Stimulated activated CD4-positive, alpha-beta T cell treated with anti-CD3 and anti-CD28 coated beads, Interleukin-1b, Interleukin-23, amount 100 ng/mL, for 24 hours (primary cell): ENCODE results near the gene LRP3.
"Not testable (repeated sequence)": the region's sequence is repeated elsewhere in the genome, so short reads cannot be mapped to it uniquely, and the experiment has no call there.

Source experiments
- DNase-seq, 4 experiments: peaks; one replicate each; pipeline ENCODE4 v3.0.0-alpha.2; 2020; ENCODE audit warnings: low read depth in 4 of 4, low spot score in 1 of 4

Gene LRP3

DNA sequence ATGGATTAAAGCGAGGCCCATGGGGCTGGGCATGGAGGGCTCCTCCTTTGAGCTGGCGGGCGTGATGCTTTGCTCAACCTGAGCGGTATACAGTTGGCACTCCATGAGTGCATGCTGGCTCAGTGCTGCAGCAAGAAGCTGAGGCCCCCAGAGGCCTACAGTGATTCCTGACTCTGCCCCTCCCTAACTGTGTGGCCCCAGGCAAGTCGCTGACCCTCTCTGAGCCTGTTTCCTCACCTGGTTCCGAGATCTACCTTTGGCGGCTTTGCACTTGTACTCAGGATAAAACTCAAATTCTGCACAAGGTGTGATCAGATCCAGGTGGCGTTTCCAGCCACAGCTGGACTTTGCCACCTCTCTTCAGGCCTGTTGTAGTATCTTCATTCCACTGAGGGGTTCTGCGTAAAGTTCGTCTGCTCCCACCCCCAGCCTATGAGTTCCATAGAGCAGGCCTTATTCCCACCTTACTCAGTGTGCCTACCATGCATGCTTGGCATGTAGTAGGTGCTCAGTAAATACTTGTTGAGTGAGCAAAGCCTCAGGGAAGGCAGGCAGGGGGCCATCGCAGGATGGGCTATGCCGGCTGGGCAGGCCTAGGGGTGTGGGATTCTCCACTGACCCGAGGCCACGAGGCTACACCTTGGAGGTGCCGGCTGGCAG is 7.9 kb downstream of the LRP3 start:
- DNase-seq = no peak

DNA sequence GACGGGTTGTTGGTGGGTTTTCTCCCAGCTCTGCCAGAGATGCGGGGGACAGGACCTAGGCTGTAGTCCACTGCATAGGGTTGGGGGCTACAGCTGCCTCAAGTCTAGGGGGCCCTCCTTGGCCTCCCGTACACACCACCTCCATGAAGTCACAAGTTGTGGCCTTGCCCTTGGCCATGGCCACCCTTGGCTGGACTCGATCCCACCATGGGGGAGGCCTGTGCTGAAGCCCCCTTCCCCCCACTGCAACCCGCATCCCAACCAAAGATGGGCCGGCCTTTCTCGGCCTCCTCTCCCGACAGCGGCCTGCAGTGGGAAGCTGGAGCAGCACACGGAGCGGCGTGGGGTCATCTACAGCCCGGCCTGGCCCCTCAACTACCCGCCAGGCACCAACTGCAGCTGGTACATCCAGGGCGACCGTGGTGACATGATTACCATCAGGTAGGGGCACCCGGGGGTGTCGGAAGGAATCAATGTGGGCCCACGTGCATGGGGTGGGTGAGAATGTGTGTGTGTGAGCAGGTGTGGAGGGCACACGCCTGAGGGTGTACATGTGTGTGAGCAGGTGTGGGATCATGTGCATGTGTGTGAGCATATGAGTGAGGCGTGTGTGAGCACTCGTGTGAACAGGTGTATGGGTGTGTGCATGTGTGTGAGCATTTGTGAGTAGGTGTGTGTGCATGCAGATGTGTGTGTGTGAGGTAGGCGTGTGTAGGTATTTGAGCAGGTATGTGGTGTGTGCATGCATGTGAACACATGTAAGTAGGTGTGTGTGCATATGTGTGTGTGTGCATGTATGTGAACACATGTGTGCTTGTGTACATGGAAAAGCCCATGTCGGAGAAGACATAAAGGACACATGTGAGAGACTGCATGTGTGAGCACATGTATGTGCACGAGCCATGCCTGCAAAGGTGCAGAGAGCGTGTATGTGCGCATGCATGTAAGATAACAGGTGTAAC is 8.7 kb downstream of the LRP3 start:
- DNase-seq = no peak

- DNase-seq = no peak
Measured at GRCh38 chr19:33203529-33203928, 9.4 kb downstream of the LRP3 start.

DNA sequence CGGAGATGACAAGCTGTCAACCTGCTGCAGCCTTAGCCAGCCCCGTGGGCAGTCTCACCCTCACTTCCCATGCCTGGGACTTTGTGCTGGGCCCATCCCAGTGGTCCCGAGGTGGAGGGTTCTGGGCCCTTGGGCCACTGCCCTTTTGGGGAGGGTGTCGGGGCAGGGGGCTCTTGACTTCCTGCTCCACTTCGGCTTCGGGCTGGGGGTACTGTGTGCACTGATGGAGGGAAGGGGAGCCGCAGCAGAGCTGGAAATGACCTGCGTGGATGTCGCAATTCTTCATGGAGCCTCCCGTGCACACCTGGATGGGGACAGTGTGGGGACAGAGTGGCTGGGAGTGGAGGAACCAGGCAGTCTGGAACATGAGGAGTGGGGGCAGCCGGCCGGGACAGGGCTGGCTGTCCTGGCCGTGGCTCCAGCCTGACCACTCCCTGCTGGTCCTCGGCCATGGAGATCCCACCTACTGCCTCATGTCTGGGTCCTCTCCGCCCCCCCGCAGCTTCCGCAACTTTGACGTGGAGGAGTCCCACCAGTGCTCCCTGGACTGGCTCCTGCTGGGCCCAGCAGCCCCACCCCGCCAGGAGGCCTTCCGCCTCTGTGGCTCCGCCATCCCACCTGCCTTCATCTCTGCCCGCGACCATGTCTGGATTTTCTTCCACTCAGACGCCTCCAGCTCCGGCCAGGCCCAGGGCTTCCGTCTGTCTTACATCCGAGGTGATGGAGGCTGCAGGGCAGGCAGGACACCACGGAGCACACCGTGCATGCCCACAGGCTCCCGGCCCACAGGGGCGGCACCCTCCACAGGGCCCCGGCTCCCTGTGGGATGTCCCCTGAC is 10.2 kb downstream of the LRP3 start:
- no peak for DNase-seq

DNA sequence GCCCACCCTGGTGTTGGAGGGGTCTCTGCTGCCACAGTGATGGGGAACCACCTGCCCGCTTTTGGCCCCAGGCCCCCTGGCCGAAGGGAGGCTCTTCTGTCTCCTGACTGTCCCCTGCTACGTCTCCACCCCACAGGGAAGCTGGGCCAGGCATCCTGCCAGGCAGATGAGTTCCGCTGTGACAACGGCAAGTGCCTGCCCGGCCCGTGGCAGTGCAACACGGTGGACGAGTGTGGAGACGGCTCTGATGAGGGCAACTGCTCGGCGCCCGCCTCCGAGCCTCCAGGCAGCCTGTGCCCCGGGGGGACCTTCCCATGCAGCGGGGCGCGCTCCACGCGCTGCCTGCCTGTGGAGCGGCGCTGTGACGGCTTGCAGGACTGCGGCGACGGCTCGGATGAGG is 11.0 kb downstream of the LRP3 start:
- DNase-seq = no peak

- no peak for DNase-seq
Measured at GRCh38 chr19:33205531-33206260, 11.6 kb downstream of the LRP3 start.

DNA sequence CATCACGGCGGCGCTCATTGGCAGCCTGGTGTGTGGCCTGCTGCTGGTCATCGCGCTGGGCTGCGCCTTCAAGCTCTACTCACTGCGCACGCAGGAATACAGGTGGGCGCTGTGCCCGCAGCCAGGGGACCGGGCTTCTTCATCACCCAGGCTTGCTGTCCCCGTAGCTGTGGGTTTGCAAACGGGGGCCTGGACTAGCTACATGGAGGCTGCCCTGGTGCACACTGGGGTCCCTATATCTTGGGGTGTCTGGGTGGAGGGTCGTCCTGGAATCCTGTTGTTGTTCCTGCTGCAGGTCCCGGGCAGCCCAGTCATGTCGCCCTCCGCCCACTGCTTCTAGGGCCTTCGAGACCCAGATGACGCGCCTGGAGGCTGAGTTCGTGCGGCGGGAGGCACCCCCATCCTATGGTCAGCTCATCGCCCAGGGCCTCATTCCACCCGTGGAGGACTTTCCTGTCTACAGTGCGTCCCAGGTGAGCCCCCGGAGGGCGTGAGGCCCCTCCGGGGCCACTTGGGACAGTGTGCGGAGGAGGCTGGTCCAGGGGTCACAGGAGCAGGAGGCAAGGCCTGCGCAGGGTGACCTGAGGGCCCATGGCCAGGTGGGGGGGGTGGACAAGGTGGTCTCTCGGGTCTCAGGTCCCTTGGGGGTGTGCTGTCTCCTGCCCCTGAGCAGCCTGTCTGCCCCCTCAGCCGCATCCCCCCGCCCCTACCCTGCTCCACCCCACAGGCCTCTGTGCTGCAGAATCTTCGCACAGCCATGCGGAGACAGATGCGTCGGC is 12.3 kb downstream of the LRP3 start:
- no peak for DNase-seq

DNA sequence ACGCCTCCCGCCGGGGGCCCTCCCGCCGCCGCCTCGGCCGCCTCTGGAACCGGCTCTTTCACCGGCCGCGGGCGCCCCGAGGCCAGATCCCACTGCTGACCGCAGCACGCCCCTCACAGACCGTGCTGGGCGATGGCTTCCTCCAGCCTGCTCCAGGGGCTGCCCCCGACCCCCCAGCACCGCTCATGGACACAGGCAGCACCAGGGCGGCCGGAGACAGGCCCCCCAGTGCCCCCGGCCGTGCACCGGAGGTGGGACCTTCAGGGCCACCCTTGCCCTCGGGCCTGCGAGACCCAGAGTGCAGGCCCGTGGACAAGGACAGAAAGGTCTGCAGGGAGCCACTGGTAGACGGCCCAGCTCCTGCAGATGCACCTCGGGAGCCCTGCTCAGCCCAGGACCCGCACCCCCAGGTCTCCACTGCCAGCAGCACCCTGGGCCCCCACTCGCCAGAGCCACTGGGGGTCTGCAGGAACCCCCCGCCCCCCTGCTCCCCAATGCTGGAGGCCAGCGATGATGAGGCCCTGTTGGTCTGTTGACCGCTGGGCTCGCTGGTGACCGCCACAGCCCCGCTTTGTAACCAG is 13.0 kb downstream of the LRP3 start:
- no peak for DNase-seq

GRCh38 chr19:33207903-33208302 is 13.8 kb downstream of the LRP3 start:
- no peak for DNase-seq

DNA sequence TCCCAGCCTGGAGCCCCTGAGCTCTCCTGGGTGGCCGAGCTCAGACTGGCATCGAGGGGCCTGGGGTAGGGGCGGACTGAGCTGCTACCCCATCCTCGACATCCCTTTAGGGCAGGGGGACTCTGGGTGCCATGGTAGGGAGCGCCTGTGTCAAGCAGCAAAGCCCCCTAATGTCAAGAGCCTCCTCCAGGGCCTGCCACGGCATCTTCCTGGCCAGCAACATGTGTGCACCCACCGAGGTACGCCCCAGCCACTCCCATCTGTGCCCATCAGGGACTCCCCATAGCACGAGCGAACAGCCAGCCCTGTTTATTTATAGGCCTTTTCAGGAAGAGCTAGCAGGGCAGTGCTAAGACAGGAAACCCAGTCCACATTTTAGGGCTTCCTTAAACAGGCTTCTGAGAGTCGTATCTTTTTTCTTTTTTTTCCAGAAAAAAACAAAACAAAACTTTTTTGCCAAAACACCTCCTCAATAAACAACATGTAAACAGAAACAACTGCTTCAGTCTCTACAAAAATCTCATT is 14.3 kb downstream of the LRP3 start:
- no peak for DNase-seq

DNA sequence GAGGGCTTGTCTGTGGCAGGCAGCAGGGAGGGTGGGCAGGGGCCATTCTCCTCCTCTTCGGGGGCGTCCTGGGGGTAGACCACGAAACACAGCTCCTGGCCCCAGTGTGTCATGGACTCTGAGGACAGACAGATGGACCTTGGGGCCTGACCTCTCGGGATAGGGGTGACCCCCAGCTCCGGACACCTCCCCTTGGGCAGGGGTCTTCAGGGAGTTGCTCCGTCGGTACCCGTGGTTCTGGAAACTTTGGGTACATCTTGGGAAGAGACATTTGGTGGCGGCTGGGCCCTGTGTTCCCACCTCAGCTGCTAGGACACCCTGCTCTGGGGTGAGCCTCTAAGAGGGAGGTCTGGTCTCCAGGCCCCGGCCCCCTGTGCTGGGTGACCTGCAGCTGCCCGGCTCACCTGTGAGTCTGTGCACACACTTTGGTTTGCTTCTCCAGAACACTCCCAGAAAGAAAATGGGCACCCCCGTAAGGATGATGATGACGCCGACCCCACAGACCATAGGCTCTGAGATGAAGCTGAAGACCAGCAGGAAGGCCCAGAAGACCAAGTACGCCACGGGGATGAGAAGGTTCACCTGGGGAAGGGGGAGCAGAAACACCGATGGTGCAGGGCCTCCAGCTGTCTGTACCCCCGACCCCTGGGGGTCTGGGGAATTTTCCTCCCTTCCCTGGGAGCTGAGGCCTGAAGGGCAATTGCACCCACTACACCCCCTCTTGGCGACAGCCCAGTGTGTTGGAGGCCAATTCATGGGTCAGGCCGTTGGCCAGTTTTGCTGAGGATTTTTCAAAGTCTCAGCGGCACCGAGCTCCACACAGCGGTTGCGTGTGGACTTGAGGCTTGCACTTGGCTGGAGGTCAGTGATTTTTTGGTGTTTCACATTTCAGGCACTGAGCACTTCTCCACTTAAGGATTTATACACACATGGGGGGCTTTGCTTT is 15.0 kb downstream of the LRP3 start:
- no peak for DNase-seq

DNA sequence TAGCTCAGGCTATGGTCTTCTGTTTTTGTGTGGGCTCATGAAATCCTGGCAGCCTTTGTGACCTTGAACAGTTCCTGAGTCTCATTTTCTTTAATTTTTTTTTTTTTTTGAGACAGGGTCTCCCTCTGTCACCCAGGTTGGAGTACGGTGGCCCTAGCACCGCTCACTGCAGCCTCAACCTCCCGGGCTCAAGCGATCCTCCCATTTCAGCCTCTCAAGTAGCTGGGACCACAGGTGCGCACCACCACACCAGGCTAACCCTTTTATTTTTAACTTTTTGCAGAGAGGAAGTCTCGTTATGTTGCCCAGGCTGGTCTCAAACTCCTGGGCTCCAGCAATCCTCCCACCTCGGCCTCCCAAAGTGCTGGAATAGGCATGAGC is 15.7 kb downstream of the LRP3 start:
- not testable (repeated sequence) for DNase-seq

DNA sequence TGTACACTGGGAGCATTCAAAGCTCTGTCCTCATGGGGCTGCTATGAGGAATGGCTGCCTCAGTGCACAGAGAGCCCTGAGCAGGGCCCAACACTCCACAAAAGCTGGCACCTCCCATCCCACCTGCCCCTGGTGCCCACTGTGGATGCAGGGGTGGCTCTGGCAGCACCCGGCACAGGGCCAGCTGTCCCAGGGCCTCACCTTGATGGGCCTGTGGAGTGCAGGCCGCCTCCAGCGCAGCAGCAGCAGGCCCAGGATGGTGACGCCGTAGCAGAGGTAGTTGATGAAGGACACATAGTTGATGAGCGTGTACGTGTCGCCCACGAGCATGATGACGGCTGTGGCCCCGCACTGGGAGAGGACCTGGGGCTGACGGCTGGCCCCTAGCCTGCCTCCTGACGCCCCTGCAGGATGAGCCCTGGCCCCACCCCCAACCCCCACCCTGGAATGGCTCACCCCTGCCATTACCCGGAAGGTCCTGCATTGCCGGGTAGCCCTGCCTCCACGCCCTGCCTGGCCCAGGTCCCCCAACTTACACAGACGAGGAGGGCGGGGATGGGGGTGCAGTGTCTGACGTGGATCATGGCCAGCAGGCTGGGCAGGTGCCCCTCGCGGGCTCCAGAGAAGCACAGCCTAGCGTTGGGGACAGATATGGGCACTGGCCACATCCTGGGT is 16.3 kb downstream of the LRP3 start:
- DNase-seq = no peak

- DNase-seq = no peak
Measured at GRCh38 chr19:33211794-33212435, 17.8 kb downstream of the LRP3 start.

GRCh38 chr19:33212436-33213172 is 18.5 kb downstream of the LRP3 start:
- DNase-seq = no peak

DNA sequence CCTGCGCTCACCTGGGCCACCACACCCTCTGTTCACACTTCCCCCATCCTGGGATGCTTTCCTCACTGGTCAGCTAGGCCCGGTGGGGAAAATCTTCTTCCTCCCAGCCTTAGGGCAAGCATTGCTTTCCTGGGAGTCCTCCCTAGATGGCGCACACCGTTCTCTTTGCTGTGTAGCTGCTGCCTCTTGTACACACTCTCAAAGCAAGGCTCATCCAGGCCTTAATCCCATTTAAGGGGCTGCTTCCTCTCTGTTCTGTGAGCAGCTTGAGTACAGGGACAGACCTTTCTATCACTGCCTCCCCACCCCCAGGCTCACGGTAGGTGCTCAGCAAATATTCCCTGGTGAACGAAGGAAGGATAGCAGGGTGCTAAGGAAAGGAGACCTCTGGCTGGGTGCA is 20.5 kb downstream of the LRP3 start:
- DNase-seq = no peak
